Panc1 (cell line): ENCODE data around the gene PDE9A.

Experiments used
- CTCF ChIP-seq: fragments of 450-650 bp; IDR thresholded peaks from 2 replicates; pipeline ENCODE4 v1.5.1; 2017; ENCODE audit warnings: mild to moderate bottlenecking
- POLR2AphosphoS5 ChIP-seq: IDR thresholded peaks from 2 replicates; pipeline ENCODE4 v1.6.1; 2012; ENCODE audit warnings: mild to moderate bottlenecking, low read depth, low read length, moderate library complexity
- TCF7L2 ChIP-seq: IDR thresholded peaks from 2 replicates; pipeline ENCODE4 v1.6.1; 2011; ENCODE audit warnings: mild to moderate bottlenecking, low read depth, low read length, inconsistent platforms

GRCh38 chr21:42656872-42657271 lies 3.5 kb downstream of the PDE9A start:
- TF ChIP-seq CTCF: no peak
- TF ChIP-seq POLR2AphosphoS5: no peak
- no peak for TF ChIP-seq TCF7L2
